Activated gamma-delta T cell (primary cell): ENCODE measurements around the gene PCBP3.
"Not testable (repeated sequence)": the region's sequence is repeated elsewhere in the genome, so short reads cannot be mapped to it uniquely, and the experiment has no call there.

Source experiments
- DNase-seq: peaks from one replicate; lab custom pipeline; 2025; lab: John Stamatoyannopoulos, UW

Gene PCBP3

DNA sequence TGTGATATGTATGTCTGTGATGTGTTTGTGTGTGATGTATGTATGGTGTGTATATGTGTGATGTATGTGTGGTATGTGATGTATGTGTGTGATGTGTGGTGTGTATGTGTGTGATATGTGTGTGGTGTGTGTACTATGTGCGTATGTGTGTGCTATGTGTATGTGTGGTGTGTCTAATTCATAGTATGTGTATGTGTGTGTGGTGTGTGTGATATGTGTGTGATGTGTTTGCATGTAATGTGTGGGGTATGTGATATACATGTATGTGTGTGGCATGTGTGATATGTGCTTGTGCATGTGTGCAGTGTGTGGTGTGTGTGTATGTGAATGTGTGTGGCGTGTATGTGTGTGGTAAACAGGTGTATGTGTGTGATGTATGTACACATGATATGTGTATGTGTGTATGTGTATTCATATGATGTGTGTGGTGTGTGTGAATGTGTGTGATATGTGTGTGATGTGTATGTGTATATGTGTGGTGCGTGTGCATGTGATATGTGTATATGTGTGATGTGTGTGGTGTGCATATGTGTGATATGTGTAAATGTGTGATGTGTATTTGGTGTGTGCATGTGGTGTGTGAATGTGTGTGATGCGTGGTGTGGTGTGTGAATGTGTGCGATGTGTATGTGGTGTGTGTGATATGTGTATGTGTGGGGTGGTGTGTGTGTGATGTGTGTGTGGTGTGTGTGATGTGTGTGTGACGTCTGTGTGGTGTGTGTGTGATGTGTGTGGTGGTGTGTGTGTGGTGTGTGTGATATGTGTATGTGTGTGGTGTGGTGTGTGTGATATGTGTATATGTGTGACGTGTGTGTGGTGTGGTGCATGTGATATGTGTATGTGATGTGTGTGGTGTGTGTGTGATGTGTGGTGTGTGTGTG is 8.0 kb upstream of the PCBP3 start:
- no peak for DNase-seq

DNA sequence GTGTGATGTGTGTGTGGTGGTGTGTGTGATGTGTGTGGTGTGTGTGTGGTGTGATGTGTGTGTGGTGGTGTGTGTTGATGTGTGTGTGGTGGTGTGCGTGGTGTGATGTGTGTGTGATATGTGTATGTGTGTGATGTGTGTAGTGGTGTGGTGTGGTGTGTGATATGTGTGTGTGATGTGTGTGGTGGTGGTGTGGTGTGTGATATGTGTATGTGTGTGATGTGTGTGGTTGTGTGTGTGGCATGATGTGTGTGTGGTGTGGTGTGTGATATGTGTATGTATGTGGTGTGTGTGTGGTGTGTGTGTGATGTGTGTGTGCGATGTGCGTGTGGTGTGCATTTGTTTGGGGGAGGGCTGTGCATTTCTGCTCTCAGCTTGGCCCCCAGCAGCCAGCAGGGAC is 7.1 kb upstream of the PCBP3 start:
- no peak for DNase-seq

DNA sequence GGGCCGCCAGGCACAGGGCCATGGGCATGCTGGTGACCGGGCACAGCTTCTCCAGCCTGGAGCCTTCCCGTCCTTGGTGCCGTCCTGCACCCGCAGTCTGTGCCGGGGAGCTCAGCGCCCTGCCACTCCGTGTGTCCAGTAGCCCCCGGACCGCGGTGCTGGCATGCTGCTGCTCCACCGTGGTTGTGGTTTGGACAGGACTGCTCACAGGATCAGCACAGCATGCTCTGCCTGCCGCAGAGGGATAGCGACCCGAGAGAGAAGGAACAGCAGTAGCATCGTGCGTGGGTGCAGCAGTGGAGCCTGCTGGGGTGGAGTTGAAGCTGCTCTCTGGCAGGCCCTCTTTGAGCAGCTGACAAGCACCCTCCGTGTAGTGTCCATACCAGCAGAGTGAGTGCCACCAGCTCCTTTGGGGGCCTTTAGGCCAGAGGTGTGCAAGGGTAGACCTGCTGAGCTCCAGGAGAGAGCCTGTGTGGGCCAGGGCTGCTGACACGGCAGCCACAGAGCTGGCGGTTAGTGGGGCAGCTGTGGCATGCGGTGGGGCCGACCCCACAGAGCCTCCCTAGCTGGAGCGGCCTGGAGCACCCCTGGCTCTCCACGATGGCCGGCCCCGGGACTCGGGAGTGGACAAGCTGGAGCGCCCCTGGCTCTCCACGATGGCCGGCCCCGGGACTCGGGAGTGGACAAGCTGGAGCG is 6.4 kb upstream of the PCBP3 start:
- no peak for DNase-seq

DNA sequence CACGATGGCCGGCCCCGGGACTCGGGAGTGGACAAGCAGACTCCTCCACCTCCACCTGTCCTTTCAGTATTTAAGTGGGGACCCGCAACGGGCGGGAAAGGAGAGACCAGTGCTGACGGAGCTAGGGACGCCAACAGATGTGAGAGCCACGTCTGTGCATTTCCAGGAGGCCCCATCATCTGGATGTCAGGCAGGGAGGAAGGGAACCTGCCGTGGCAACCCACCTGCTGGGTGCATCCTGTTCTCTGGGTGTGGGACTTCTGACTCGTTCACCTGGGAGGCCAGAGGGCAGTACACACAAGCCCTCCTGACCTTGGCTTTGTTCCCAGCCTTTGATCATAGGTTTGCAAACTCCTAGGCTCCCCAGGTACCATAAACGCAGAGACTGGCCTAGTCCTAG is 5.6 kb upstream of the PCBP3 start:
- no peak for DNase-seq

DNA sequence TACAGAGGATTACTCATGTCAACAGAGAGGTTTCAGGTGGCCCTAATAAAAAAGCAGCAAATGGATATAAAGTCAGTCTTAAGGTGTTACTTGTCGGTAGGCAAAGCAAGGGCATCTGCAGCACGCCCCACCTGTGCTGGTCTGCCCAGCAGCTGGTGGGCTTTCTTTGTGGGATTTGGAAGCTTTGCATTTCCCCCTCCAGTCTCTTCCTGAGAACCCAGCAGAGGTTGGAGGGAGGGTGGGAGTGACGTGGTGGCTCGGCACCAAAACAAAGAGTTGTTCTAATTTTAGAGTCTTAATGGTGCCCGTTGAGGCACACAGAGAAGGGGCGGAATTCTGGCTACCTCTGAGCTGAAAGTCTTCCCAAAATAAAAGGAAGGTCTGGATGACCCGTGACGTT is 4.8 kb upstream of the PCBP3 start:
- DNase-seq, result no peak

DNA sequence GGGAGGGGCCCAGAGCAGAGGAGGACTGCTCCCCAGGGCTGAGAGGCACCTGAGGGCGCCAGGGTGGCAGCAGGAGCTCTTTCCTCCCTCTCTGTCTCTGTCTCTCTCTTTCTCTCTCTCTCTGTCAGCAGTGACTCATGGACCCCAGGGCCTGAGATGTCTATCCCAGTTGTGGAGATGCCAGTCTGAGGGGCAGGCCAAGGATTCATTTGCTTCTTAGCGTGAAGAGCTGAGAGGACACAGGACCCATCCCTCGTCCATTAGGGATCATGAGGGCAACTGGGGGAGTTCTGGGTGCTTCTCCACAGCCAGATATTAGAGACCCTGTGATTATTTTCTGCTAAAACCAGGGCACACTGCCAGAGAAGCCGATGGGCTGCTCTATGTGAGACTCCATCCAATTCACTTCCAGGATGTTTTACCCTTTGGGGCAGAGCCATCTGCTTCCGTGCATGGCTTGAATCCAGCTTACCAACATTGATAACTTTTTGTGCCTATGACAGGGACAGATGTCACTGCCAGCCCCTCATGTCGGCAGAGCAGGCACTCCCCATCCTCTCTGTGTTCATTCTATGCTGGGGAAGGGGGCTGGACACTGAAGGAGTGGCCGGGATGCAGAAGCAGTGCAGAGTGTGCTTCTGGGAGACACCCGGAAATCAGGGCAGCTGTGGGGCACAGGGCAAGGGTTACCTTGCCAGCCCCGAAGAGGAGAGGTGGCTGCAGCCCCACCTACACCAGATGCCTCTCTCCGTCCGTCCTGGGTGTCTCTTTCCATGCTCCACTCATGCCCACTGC is 4.1 kb upstream of the PCBP3 start:
- DNase-seq, result no peak

DNA sequence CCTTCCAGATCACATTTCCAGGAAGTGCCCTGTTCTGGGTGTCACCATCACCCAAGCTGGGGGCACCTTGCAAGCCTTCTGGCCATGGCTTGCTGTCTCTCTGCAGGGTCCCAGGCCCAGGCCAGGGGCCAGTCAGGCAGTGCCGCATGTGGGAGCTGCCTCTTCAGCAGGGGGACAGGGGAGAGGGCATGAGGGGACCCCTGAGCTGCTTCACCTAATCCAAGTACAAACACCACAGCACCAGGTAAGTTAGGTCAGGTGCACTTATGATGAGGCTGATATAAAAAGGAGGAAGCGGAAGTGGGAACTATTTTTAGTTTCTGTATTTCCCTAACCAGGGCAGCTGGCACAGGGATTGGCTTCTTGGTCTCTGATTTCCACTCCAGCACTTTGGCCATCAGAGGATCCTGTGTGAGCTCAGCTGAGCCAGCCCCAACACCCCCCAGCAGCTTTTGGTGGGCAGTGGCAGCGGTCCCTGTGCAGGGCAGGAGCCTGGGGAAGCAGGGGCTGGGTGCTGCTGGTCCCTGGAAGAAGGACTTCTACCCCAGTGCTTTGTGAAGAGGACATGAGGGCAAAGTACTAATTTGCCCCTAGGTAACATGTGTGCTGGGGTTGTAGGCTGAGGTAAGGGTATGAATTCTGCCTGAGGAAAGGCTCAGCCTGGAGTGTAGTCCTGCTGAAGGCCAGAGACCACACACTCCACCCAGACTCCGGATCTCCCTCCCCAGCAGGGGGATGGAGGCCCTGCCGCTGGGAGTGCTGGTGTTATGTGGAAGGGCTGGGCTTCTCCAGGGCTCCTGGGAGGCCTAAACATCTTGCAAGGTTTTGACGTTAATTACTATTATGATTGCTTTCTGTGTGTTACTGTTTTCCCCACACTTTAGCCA is 3.3 kb upstream of the PCBP3 start:
- no peak for DNase-seq

DNA sequence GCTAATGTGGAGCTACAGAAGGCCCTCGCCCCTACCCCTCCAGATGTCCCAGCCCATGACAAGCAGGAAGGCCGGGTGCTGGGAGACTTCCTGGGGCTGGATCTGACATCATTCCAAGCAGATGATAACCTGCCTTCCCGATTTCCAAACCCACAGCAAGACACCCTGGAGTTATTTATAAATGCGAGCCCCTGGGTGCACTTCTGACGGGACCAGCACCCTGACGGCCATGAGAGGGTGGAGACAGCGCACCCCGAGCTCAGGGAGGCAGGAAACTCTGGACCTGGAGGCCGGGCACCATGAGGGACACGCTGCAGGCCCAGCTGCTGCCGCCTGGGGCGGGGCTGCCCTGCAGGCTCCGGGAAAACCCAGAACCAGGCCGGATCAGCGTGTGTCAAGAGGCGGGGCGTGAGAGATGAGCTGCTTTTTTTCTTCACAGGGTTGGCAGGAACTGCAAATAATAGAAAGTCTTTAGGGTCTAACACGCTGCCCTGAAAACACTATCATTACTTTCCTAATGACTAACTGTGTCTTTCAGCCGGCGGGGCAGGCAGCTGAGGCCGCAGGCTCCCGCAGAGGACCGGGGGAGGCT is 2.5 kb upstream of the PCBP3 start:
- no peak for DNase-seq

DNA sequence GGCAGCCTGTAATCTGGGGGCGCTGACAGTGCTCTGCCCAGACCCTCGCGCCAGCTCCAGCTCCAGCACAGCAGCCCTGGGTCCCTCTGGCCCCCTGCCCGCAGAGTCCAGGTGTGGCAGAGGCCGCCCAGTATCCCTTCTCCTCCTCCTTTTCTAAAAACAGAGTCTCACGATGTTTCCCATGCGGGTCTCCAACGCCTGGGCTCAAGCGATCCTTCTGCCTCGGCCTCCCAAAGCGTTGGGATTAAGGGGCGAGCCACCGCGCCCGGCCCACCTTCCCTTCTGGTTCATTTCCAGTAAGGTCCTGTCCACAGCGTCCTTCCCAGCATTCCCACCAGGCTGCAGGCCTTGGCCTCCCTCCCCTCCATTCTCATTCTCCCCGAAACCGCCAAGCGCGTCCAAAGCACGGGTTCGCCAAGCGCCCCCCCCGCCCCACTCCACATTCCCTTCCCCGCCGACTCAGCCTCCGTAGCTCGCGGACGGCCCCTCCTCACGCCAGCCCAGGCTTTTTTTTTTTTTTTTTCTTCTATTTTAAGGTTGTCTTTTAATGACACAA is 2.0 kb upstream of the PCBP3 start:
- no peak for DNase-seq

DNA sequence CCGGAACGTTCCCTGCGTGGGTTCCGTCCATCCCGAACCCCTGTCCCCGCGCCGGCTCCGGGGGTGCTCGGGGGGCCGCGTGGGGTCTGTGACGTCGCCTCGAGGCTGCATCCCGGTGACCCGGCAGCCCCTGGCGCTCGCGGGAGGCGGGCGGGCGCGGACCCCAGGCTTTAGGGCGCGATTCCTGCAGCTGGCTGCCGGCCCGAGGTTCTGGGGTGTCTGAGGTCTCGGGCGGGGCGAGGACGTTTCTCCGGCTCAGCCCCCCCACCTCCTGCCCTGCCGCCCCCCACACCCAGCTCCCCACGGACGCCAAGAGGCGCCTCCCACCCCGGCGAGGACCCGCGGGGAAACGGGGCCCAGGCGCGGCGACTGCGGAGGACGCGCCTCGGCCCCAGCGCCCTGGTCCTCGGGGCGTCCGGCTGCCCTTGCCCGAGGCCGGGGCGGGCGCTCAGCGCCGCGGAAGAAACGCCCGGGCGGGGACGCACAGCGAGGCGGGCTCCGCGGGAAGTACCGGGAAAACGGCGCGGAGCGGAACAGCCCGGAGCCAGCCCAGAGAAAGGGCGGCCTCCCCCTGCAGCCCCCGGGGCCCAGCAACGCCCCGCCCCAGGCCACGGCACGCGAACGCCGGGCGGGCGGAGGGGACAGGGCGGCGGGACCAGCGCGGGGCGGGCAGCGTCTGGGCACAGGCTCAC is 1.3 kb upstream of the PCBP3 start:
- no peak for DNase-seq

DNA sequence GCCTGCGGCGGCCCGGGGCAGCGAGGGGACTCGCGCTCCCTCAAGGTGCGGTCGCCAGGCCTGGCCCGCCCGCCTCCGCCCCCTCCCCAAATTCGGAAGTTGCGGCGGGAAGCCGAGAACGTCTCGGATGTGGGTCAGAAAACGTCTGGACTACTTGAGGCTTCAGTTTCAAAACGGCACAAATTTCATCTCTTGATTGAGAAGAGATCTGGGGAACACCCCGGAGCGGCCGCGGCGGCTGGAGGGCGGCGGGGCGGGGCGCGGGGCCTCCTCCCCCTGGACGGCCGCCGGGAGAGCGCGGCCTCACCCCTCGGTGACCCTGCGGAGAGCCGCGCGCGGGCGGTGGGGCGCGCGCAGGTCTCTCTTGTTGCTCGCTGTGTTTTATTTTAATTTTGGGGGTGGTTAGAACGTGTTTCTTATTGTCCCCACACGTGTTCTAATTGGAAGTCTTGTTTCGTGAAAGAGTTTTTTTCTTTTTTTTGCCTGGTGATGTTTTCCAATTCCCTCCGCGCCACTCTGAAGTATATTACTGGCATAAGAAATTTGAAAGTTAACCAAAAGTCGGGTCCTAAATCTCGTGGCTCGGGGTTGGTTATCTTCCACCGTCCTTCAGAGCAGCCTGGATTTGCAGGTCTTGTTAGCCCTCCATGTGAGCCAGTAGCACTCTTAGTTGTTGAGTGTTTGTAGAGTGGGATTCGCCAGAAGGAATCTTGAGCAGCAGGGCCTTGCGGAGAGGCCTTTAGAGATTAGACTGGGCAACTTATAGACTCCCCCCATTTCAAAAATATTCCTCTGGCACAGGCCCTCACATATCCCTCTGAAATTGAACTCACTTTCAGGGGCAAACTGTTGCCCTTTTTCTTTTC is 749 bp downstream of the PCBP3 start:
- DNase-seq, result no peak

DNA sequence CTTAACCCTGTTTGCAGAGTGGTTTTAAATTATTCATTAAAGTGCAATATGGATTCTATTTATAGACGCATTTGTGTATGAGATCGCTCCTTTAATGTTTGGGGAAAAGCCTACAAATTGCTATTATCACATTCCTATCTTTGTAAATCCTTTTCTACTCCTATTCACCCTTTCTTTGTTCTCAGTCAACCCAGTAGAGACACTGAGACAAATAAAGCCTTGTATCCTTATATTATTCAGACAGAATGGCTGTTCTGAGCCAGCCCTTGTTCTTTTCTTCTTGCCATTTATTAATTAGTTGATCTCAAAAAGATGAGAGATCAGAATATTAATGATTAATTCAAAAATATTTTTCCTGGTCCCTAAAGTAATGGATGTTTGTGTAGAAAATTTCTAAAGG is 8.4 kb downstream of the PCBP3 start:
- DNase-seq, result no peak

DNA sequence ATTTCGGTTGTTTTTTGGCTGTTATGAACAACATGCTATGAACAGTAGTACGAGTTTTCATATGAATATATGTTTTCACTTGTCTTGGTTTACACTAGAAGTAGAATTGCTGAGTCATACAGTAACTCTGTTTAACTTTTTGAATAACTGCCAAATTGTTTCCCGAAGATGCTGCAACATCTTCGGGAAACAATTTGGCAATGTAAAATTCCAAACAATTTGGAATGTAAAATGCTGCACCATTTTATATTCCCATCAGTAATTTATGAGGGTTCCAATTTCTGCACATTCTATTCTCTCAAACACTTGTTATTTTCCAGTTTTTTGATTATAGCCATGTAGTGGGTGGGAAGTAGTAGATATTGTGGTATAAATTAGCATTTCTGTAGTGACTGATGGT is 11.6 kb downstream of the PCBP3 start:
- no peak for DNase-seq

DNA sequence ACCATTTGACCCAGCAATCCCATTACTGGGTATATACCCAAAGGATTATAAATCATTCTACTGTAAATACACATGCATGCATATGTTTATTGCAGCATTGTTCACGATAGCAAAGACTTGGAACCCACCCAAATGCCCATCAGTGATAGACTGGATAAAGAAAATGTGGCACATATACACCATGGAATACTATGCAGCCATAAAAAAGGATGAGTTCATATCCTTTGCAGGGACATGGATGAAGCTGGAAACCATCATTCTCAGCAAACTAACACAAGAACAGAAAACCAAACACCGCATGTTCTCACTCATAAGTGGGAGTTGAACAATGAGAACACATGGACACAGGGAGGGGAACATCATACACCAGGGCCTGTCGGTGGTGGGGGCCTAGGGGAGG is 12.6 kb downstream of the PCBP3 start:
- DNase-seq, result not testable (repeated sequence)

DNA sequence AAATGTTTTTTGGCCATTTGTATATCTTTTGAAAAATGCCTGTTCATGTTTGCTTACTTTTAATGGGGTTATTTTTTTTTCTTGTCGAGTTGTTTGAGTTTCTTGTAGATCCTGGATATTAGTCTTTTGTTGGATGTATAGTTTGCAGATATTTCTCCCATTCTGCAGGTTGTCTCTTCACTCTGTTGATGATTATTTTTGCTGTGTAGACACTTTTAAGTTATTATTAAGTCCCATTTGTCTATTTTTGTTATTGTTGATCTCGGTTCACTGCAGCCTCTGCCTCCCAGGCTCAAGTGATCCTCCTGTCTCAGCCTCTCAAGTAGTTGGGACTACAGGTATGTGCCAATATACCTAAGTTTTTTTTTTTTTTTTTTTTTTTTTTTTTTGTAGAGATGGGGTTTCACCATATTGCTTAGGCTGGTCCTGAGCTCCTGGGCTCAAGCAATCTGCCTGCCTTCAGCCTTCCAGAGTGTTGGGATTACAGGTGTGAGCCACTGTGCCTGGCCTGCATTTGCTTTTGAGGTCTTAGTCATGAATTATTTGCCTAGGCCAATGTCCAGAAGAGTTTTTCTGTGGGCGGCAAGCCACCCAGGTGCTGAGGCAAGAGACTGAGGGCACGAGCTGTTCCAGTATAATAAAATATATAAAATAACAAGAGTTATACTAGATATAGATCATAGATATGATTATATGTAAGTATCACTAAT is 18.5 kb downstream of the PCBP3 start:
- not testable (repeated sequence) for DNase-seq

DNA sequence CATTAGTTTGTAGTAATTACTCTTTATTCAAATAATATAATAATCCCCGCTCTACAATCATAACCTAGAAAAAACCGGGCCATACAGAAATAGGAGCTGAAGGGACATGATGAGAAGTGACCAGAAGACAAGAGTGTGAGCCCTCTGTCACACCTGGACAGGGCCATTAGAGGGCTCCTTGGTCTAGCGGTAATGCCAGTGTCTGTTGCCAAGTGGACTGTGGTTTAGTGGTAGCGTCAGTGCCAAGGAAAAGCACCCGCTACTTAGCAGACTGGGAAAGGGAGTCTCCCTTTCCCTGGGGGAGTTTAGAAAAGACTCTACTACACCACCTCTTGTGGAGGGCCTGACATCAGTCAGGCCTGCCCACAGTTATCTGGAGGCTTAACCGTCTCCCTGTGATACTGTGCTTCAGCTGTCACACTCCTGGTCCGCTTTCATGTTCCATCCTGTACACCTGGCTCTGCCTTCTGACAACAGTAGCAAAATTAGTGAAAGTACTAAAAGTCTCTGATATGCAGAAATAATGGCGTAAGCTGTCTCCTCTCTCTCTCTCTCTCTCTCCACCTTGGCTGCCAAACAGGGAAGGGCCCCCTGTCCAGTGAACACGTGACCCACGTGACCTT is 19.2 kb downstream of the PCBP3 start:
- DNase-seq, result not testable (repeated sequence)

DNA sequence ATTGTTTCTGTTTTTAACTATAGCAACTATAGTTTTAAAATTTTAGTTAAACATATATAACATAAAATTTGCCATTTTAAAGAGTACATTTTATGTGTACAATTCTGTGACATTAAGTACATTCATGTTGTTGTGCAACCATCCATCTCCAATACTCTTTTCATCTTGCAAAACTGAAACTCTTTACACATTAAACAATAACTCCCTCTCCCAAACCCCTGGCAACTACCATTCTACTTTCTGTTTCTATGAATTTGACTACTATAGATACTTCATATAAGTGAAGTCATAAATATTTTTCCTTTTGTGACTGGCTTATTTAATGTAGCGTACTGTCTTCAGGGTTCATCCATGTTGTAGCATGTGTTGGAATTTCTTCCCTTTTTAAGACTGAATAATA is 25.9 kb downstream of the PCBP3 start:
- no peak for DNase-seq

DNA sequence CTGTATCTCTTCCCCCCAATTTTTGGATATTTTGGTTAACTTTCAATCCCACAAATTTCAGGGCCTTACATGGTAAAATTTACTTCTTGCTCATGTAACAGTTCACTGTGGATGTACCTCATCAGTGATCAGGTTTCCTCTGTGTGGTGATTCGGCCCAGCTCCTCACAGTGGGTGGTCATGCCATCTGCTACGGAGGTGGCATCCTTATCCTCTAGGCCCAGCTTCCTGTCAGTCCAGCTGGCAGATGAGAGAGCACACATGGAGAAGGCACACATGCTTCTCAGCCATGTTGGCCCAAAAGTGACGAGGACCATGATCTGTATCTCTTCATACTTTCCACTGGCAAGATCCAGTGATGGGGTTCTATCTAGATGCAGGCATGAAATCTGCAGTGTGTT is 27.2 kb downstream of the PCBP3 start:
- DNase-seq, result no peak
